ENCODE results near the gene CAPN2. TPM values are rescaled to one million over a fixed set of nuclear protein-coding genes. Genes with fewer than 3 reads are reported as not detected.

CAPN2 gene
- total and polyA plus RNA-seq, 10 donors: 20.5 to 106 (median 82.0) TPM

DNA sequence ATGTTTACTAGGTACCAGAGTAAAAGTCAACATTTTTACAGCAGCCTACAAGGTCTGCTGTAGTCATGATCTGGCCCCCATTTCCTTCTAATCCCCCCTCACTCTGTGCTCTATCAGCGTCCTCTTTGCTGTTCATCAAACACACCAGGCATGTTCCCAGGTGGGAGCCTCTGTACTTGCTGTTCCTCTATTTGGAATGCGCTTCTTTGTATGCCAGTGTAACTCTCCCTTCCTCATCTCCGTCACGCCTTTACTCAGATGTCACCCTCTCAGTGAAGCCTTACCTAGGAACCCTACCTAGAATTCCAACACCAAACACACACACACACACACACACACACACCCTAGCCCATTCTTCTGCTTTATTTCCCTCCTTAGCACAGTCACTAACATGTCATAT, 112.4 kb downstream of the CAPN2 start:
- no peak overlapping the region for H3K4me3 ChIP-seq

More for the DNA sequence above, 112.4 kb downstream of the CAPN2 start:
- intact Hi-C loops (cut with DNase I; ENCODE audit: low total_unique reads): no loop called here
- peak overlapping the region in 1 of 8 donors; percentile 72 for H3K27ac ChIP-seq
- no peaks in the 10 kb centered on the region for H3K9me3 ChIP-seq
- no peak for DNase-seq
- H3K4me1 ChIP-seq: peaks cover 15 to 81% (median 55%) of the 10 kb centered on the region in 6 donors
- no peak for TF ChIP-seq POLR2AphosphoS5 (IDR thresholded peaks at IDR 0.05)
- TF ChIP-seq CTCF (IDR thresholded peaks at IDR 0.05 in 8 of 11, conservative IDR thresholded peaks at IDR 0.05 in 3 of 11): no peak
- TF ChIP-seq POLR2A (IDR thresholded peaks at IDR 0.05): no peak
- H3K27me3 ChIP-seq (replicated peaks in 1 of 7): no peaks in the 10 kb centered on the region
- 52 to 85% (median 67%) methylated on average over 4 of the region's 4 CpGs for WGBS, 5 donors
- peaks cover 0 to 20% (median 9%) of the 10 kb centered on the region in 6 donors for H3K36me3 ChIP-seq

Small RNA genes within 50 kb of the gene (small RNA-seq; reads per million reads assigned to genes)
- gene RNU6-1248P: 0 reads per million in 4 donors

Other genes with a start within 250 kb of the CAPN2 start
- gene CAPN8, start 46.8 kb upstream of the CAPN2 start, total RNA-seq: under 1 TPM in 1 of 7 donors, not detected in 6; 0.73 TPM
- gene CAPN8, start 46.8 kb upstream of the CAPN2 start, polyA plus RNA-seq: under 1 TPM in 1 of 3 donors, not detected in 2; 0.08 TPM
- 10 to 100 TPM; 27.1 to 50.7 (median 42.2) TPM for gene TP53BP2, start 133.4 kb downstream of the CAPN2 start, total RNA-seq
- gene TP53BP2, start 133.4 kb downstream of the CAPN2 start, polyA plus RNA-seq: 1 to 10 TPM; 5.2 to 8.0 (median 5.7) TPM

Data from spleen (tissue), 11 donors.